Thymus (tissue), 11 donors: Measurements from ENCODE around the gene GFOD1. TPM values are rescaled to one million over a fixed set of nuclear protein-coding genes. Genes with fewer than 3 reads are reported as not detected.
"Not testable (repeated sequence)": the region's sequence is repeated elsewhere in the genome, so short reads cannot be mapped to it uniquely, and the experiment has no call there.

Experiments used
- DNase-seq, 9 donors: peaks; one replicate each; pipeline ENCODE4 v3.0.0-alpha.2; 2013; ENCODE audit warnings: low spot score in 9 of 9, low read depth in 6 of 9, missing footprints in 1 of 9
- H3K27ac ChIP-seq, 2 donors: one replicate each; pipeline ENCODE4 v1.5.1; 2013; ENCODE audit warnings: control low read depth in 1 of 2, low read depth in 1 of 2, low read length in 1 of 2, mild to moderate bottlenecking in 1 of 2, moderate library complexity in 1 of 2
- H3K27me3 ChIP-seq, 2 donors: one replicate each; pipeline ENCODE4 v1.5.1; 2013; ENCODE audit warnings: low read length in 1 of 2; ENCODE audit not compliant: control insufficient read depth in 2 of 2, insufficient read depth in 1 of 2
- H3K36me3 ChIP-seq, 2 donors: one replicate each; pipeline ENCODE4 v1.5.1; 2013; ENCODE audit warnings: low read length in 1 of 2, mild to moderate bottlenecking in 1 of 2, moderate library complexity in 1 of 2; ENCODE audit not compliant: control insufficient read depth in 2 of 2, insufficient read depth in 2 of 2
- H3K4me1 ChIP-seq, 2 donors: one replicate each; pipeline ENCODE4 v1.5.1; 2013; ENCODE audit warnings: low read length in 2 of 2; ENCODE audit not compliant: control insufficient read depth in 2 of 2, insufficient read depth in 2 of 2
- H3K4me3 ChIP-seq, 2 donors: one replicate each; pipeline ENCODE4 v1.5.1; 2013; ENCODE audit warnings: low read length in 2 of 2, control low read depth in 1 of 2, mild to moderate bottlenecking in 1 of 2
- H3K9me3 ChIP-seq, 2 donors: one replicate each; pipeline ENCODE4 v1.5.1; 2013; ENCODE audit warnings: low read length in 1 of 2, mild to moderate bottlenecking in 1 of 2; ENCODE audit not compliant: control insufficient read depth in 2 of 2, insufficient read depth in 1 of 2
- WGBS: extraction: QIAGEN DNeasy Blood & Tissue Kit; methylation state at CpG from one replicate; pipeline ENCODE4 v1.1.7; 2013; 5-methylcytosine and 5-hydroxymethylcytosine counted together
- polyA plus RNA-seq: library from polyadenylated mRNA; stranded (reverse); fragments of 200-250 nt; gene quantifications from one replicate; pipeline ENCODE4 v1.2.3, GENCODE V29; 2013
- total RNA-seq: library from RNA; stranded (reverse); fragments of 120-200 nt; gene quantifications from one replicate; pipeline ENCODE4 v1.2.4, GENCODE V29; 2013
- donor health status: healthy.

GFOD1 gene
- total and polyA plus RNA-seq, 2 donors, result 4.7 to 8.1 TPM

- H3K27ac ChIP-seq, result no peak overlapping the region
- no peaks in the 10 kb centered on the region for H3K27me3 ChIP-seq
- H3K4me1 ChIP-seq, result no peaks in the 10 kb centered on the region
- H3K9me3 ChIP-seq, result peaks cover 0 to 10% of the 10 kb centered on the region in 2 donors
- no peak overlapping the region for H3K4me3 ChIP-seq
- 97% methylated on average over 3 of the region's 3 CpGs for WGBS
- no peak for DNase-seq
- H3K36me3 ChIP-seq, result no peaks in the 10 kb centered on the region
These were observed 28.5 kb upstream of the GFOD1 start for GRCh38 chr6:13515912-13516311.

DNA sequence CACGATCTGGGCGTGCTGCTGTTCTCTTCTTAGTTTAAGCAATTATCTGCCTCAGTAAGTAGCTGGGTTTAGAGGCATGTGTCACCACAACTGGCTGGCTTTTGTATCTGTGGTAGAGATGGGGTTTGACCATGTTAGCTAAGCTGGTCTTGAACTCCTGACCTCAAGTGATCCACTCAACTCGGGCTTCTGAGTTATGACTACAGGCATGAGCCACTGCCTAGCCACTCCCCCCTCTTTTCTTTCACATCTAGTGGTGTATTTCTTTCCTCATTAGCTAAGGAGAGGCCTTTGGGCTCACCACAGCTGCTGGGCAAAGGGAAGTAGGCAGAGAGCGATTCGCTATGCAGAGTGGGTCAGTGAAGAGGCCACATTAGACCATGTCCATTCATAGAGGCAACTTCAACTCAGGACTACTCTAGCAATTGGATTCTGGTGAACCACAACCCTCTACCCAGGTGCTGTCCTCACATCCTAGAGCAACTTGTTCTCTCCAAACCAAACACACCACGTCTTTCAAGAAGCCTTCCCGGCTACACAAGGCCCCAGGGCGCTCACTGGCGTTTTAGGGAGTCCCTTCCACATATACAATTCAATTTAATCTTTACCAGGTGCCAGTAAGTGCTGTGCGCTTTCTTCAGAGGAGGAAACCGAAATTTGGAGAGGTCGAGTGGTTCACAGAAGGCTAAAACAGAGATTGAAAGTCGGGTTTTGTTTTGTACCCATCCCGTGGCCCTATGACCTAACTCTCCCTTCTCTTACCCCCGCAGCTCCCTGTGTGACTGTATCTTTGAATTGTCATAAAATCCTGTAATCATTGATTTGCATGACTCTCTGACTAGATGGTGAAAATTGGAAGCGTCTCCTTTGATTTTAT is 26.5 kb upstream of the GFOD1 start:
- Histone ChIP-seq H3K4me3 (no peak overlapping the region), H3K36me3 (no peaks in the 10 kb centered on the region), H3K4me1 (no peaks in the 10 kb centered on the region), H3K27ac (no peak overlapping the region), H3K9me3 (peaks cover 0 to 13% of the 10 kb centered on the region in 2 donors), H3K27me3 (no peaks in the 10 kb centered on the region)
- WGBS, result 88% methylated on average over 16 of the region's 16 CpGs
- no peak for DNase-seq

DNA sequence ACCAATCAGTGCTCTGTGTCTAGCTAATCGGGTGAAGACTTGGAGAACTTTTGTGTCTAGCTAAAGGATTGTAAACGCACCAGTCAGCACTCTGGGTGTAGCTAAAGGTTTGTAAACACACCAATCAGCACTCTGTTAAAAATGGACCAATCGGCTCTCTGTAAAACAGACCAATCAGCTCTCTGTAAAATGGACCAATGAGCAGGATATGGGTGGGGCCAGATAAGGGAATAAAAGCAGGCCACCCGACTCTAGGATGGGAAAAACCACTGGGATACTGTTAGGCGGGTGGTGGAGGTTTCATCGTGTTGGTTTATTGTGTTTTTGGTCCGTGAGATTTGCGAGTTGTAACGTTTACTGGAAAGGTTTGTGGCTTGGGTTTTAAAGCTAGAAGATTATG is 25.5 kb upstream of the GFOD1 start:
- no peak overlapping the region for H3K27ac ChIP-seq
- H3K4me1 ChIP-seq, result no peaks in the 10 kb centered on the region
- peaks cover 0 to 13% of the 10 kb centered on the region in 2 donors for H3K9me3 ChIP-seq
- H3K27me3 ChIP-seq, result no peaks in the 10 kb centered on the region
- WGBS, result 98% methylated on average over 9 of the region's 9 CpGs
- H3K4me3 ChIP-seq, result no peak overlapping the region
- no peaks in the 10 kb centered on the region for H3K36me3 ChIP-seq
- no peak for DNase-seq

GRCh38 chr6:13511913-13512717 is 24.7 kb upstream of the GFOD1 start:
- Histone ChIP-seq H3K36me3 (no peaks in the 10 kb centered on the region), H3K27ac (no peak overlapping the region), H3K4me3 (no peak overlapping the region), H3K9me3 (peaks cover 0 to 13% of the 10 kb centered on the region in 2 donors), H3K27me3 (no peaks in the 10 kb centered on the region), H3K4me1 (no peaks in the 10 kb centered on the region)
- no peak for DNase-seq
- WGBS, result 95% methylated on average over 33 of the region's 33 CpGs

- not testable (repeated sequence) for DNase-seq, H3K4me3 ChIP-seq, H3K27ac ChIP-seq, H3K4me1 ChIP-seq, H3K36me3 ChIP-seq, H3K27me3 ChIP-seq
- peaks cover 0 to 13% of the 10 kb centered on the region in 2 donors for H3K9me3 ChIP-seq
- 98% methylated on average over 37 of the region's 37 CpGs for WGBS
These were observed 23.8 kb upstream of the GFOD1 start for GRCh38 chr6:13511141-13511571.

DNA sequence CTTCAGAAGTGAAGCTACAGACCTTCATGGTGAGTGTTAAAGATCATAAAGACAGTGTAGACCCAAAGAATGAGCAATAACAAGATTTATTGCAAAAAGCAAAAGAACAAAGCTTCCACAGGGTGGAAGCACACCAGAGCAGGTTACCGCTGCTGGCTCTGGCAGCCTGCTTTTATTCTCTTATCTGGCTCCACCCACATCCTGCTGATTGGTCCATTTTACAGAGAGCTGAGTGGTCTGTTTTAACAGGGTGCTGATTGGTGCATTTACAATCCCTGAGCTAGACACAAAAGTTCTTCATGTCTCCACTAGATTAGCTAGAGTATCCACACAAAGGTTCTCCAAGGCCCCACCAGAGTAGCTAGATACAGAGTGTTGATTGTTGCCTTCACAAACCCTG is 23.0 kb upstream of the GFOD1 start:
- H3K4me1 ChIP-seq, H3K27ac ChIP-seq, H3K4me3 ChIP-seq, H3K27me3 ChIP-seq, H3K36me3 ChIP-seq, DNase-seq: not testable (repeated sequence)
- peaks cover 0 to 13% of the 10 kb centered on the region in 2 donors for H3K9me3 ChIP-seq
- 96% methylated on average over 1 of the region's 1 CpG for WGBS

- H3K4me1 ChIP-seq, result peaks cover 0 to 2% of the 10 kb centered on the region in 2 donors
- no peaks in the 10 kb centered on the region for H3K27me3 ChIP-seq
- H3K4me3 ChIP-seq, result no peak overlapping the region
- H3K27ac ChIP-seq, result no peak overlapping the region
- 94% methylated on average over 13 of the region's 13 CpGs for WGBS
- peaks cover 0 to 13% of the 10 kb centered on the region in 2 donors for H3K9me3 ChIP-seq
- DNase-seq, result no peak
- H3K36me3 ChIP-seq, result no peaks in the 10 kb centered on the region
These were observed 21.6 kb upstream of the GFOD1 start for GRCh38 chr6:13508711-13509705.

GRCh38 chr6:13507306-13507860 is 20.0 kb upstream of the GFOD1 start:
- WGBS, result 47% methylated on average over 3 of the region's 3 CpGs
- Histone ChIP-seq H3K4me3 (no peak overlapping the region), H3K36me3 (no peaks in the 10 kb centered on the region), H3K4me1 (peaks cover 0 to 2% of the 10 kb centered on the region in 2 donors), H3K27me3 (no peaks in the 10 kb centered on the region), H3K27ac (no peak overlapping the region), H3K9me3 (peaks cover 0 to 10% of the 10 kb centered on the region in 2 donors)
- DNase-seq, result no peak
